Measurements from ENCODE around the gene CCDC157. TPM values are rescaled to one million over a fixed set of nuclear protein-coding genes. Genes with fewer than 3 reads are reported as not detected.

CCDC157 gene
- total RNA-seq, 6 donors from 2014 or later: 3.3 to 16.8 (median 7.9) TPM

GRCh38 chr22:30351226-30351625, 5.6 kb upstream of the CCDC157 start:
- no peaks in the 10 kb centered on the region for H3K27me3 ChIP-seq
- DNase-seq: no peak
- peak overlapping the region in 1 of 4 donors; percentile 44 for H3K27ac ChIP-seq
- no peak for ATAC-seq (ENCODE audit: low FRiP score in 2 of 2)
- H3K4me3 ChIP-seq: no peak overlapping the region
- H3K36me3 ChIP-seq: peaks cover 10 to 70% (median 61%) of the 10 kb centered on the region in 4 donors
- WGBS, 2 donors: 97 to 98% methylated on average over 3 of the region's 3 CpGs
- peaks cover 29 to 55% (median 35%) of the 10 kb centered on the region in 4 donors for H3K4me1 ChIP-seq
- TF ChIP-seq, protein P1, sequence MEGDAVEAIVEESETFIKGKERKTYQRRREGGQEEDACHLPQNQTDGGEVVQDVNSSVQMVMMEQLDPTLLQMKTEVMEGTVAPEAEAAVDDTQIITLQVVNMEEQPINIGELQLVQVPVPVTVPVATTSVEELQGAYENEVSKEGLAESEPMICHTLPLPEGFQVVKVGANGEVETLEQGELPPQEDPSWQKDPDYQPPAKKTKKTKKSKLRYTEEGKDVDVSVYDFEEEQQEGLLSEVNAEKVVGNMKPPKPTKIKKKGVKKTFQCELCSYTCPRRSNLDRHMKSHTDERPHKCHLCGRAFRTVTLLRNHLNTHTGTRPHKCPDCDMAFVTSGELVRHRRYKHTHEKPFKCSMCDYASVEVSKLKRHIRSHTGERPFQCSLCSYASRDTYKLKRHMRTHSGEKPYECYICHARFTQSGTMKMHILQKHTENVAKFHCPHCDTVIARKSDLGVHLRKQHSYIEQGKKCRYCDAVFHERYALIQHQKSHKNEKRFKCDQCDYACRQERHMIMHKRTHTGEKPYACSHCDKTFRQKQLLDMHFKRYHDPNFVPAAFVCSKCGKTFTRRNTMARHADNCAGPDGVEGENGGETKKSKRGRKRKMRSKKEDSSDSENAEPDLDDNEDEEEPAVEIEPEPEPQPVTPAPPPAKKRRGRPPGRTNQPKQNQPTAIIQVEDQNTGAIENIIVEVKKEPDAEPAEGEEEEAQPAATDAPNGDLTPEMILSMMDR (IDR thresholded peaks at IDR 0.05): no peak
- TF ChIP-seq POLR2A (IDR thresholded peaks at IDR 0.05) (no peak), EP300 (IDR thresholded peaks at IDR 0.05) (no peak), POLR2AphosphoS5 (IDR thresholded peaks at IDR 0.05) (no peak)
- H3K9me3 ChIP-seq: no peaks in the 10 kb centered on the region

GRCh38 chr22:30354644-30355043, 2.2 kb upstream of the CCDC157 start:
- TF ChIP-seq, protein P1 (IDR thresholded peaks at IDR 0.05): no peak
- TF ChIP-seq EP300 (IDR thresholded peaks at IDR 0.05) (no peak), POLR2A (IDR thresholded peaks at IDR 0.05) (no peak), POLR2AphosphoS5 (IDR thresholded peaks at IDR 0.05) (no peak)
- DNase-seq (no peak), ATAC-seq (ENCODE audit: low FRiP score in 2 of 2) (no peak)
- peak overlapping the region in 3 of 4 donors; percentile 23 to 98 (median 48) for H3K27ac ChIP-seq
- 64 to 65% methylated on average over 5 of the region's 5 CpGs for WGBS, 2 donors
- H3K4me3 ChIP-seq: peak overlapping the region in 1 of 4 donors; percentile 80
- no peaks in the 10 kb centered on the region for H3K9me3 ChIP-seq
- H3K27me3 ChIP-seq: no peaks in the 10 kb centered on the region
- peaks cover 30 to 51% (median 38%) of the 10 kb centered on the region in 4 donors for H3K4me1 ChIP-seq
- H3K36me3 ChIP-seq: peaks cover 10 to 38% (median 31%) of the 10 kb centered on the region in 4 donors

GRCh38 chr22:30357236-30357570, 396 bp downstream of the CCDC157 start:
- peaks cover 4 to 12% (median 9%) of the 10 kb centered on the region in 4 donors for H3K36me3 ChIP-seq
- H3K4me3 ChIP-seq: peak overlapping the region; percentile 35 to 83 (median 76)
- peak in 1 of 2 donors; percentile 28 for ATAC-seq (ENCODE audit: low FRiP score in 2 of 2)
- TF ChIP-seq POLR2A (IDR thresholded peaks at IDR 0.05) (no peak), EP300 (IDR thresholded peaks at IDR 0.05) (no peak), POLR2AphosphoS5 (IDR thresholded peaks at IDR 0.05) (no peak)
- TF ChIP-seq, protein P1 (IDR thresholded peaks at IDR 0.05): no peak
- H3K27me3 ChIP-seq: no peaks in the 10 kb centered on the region
- H3K27ac ChIP-seq: peak overlapping the region; percentile 95 to 99 (median 98)
- H3K9me3 ChIP-seq: no peaks in the 10 kb centered on the region
- WGBS, 2 donors: 2 to 4% methylated on average over 9 of the region's 9 CpGs
- peaks cover 30 to 44% (median 35%) of the 10 kb centered on the region in 4 donors for H3K4me1 ChIP-seq
- DNase-seq: no peak

- Histone ChIP-seq H3K27me3 (no peaks in the 10 kb centered on the region), H3K36me3 (peaks cover 0 to 7% (median 3%) of the 10 kb centered on the region in 4 donors), H3K4me3 (peak overlapping the region in 3 of 4 donors; percentile 73 to 83 (median 80)), H3K9me3 (no peaks in the 10 kb centered on the region), H3K4me1 (peaks cover 30 to 41% (median 35%) of the 10 kb centered on the region in 4 donors), H3K27ac (no peak overlapping the region)
- 68 to 71% methylated on average over 22 of the region's 22 CpGs for WGBS, 2 donors
- ATAC-seq (ENCODE audit: low FRiP score in 2 of 2) (no peak), DNase-seq (peak in 1 of 2 donors; percentile 8)
- no peak for TF ChIP-seq EP300 (IDR thresholded peaks at IDR 0.05)
- TF ChIP-seq POLR2AphosphoS5 (IDR thresholded peaks at IDR 0.05): no peak
- TF ChIP-seq, protein P1 (IDR thresholded peaks at IDR 0.05): no peak
- no peak for TF ChIP-seq POLR2A (IDR thresholded peaks at IDR 0.05)
Measured at GRCh38 chr22:30357650-30358215, 926 bp downstream of the CCDC157 start.

- DNase-seq: no peak
- no peaks in the 10 kb centered on the region for H3K27me3 ChIP-seq
- no peak overlapping the region for H3K27ac ChIP-seq
- no peak for TF ChIP-seq POLR2AphosphoS5 (IDR thresholded peaks at IDR 0.05)
- TF ChIP-seq EP300 (IDR thresholded peaks at IDR 0.05): no peak
- no peak for TF ChIP-seq POLR2A (IDR thresholded peaks at IDR 0.05)
- TF ChIP-seq, protein P1 (IDR thresholded peaks at IDR 0.05): no peak
- peaks cover 0 to 3% (median 0%) of the 10 kb centered on the region in 4 donors for H3K36me3 ChIP-seq
- WGBS, 2 donors: 87 to 96% methylated on average over 6 of the region's 6 CpGs
- H3K4me1 ChIP-seq: peaks cover 30 to 36% (median 31%) of the 10 kb centered on the region in 4 donors
- H3K4me3 ChIP-seq: no peak overlapping the region
- no peaks in the 10 kb centered on the region for H3K9me3 ChIP-seq
- no peak for ATAC-seq (ENCODE audit: low FRiP score in 2 of 2)
Measured at GRCh38 chr22:30358541-30358940, 1.7 kb downstream of the CCDC157 start.

Measured in upper lobe of left lung (tissue), 6 donors.